Measurements from ENCODE around the gene KLF14.
"Not testable (repeated sequence)": the region's sequence is repeated elsewhere in the genome, so short reads cannot be mapped to it uniquely, and the experiment has no call there.

KLF14 gene

GRCh38 chr7:130733931-130734814, at the start of gene KLF14:
Gene KLF14 (minus strand): TSS chr7:130734207. CDS start chr7:130734033, 174 bp downstream.
- DNase-seq, result no peak
- intact Hi-C loops (cut with DNase I), result no loop called here

GRCh38 chr7:130781346-130781745, 47.3 kb upstream of the KLF14 start:
- intact Hi-C loops (cut with DNase I), result no loop called here
- DNase-seq, result no peak

- DNase-seq, result no peak
- intact Hi-C loops (cut with DNase I), result no loop called here
Measured at GRCh38 chr7:130777426-130777825, 43.4 kb upstream of the KLF14 start.

GRCh38 chr7:130772456-130772855, 38.4 kb upstream of the KLF14 start:
- DNase-seq; intact Hi-C loops (cut with DNase I): not testable (repeated sequence)

- DNase-seq, result no peak
- intact Hi-C loops (cut with DNase I), result no loop called here
Measured at GRCh38 chr7:130768854-130769253, 34.8 kb upstream of the KLF14 start.

- DNase-seq; intact Hi-C loops (cut with DNase I): not testable (repeated sequence)
Measured at GRCh38 chr7:130764569-130764968, 30.6 kb upstream of the KLF14 start.

- no peak for DNase-seq
- intact Hi-C loops (cut with DNase I), result loop anchor here (10.0 kb wide), 1 partner anchor 684 kb away; the partner anchor contains the start of gene KLHDC10
Measured at GRCh38 chr7:130758429-130759056, 24.5 kb upstream of the KLF14 start.

- no peak for DNase-seq
- intact Hi-C loops (cut with DNase I), result loop anchor here (10.0 kb wide), 1 partner anchor 682 kb away; the partner anchor contains the start of gene KLHDC10
Measured at GRCh38 chr7:130756316-130756715, 22.3 kb upstream of the KLF14 start.

GRCh38 chr7:130752424-130752823, 18.4 kb upstream of the KLF14 start:
- no peak for DNase-seq
- intact Hi-C loops (cut with DNase I), result loop anchor here (10.0 kb wide), 1 partner anchor 678 kb away; the partner anchor contains the start of gene KLHDC10

GRCh38 chr7:130750755-130751154, 16.7 kb upstream of the KLF14 start:
- DNase-seq, result no peak
- intact Hi-C loops (cut with DNase I), result loop anchor here (10.0 kb wide), 1 partner anchor 676 kb away; the partner anchor contains the start of gene KLHDC10

- intact Hi-C loops (cut with DNase I), result no loop called here
- DNase-seq, result no peak
Measured at GRCh38 chr7:130748531-130749389, 14.8 kb upstream of the KLF14 start.

GRCh38 chr7:130741331-130741995, 7.5 kb upstream of the KLF14 start:
- no peak for DNase-seq
- intact Hi-C loops (cut with DNase I), result no loop called here

GRCh38 chr7:130740606-130741005, 6.6 kb upstream of the KLF14 start:
- DNase-seq, result no peak
- intact Hi-C loops (cut with DNase I), result no loop called here

- DNase-seq, result no peak
- intact Hi-C loops (cut with DNase I), result no loop called here
Measured at GRCh38 chr7:130736298-130736900, 2.4 kb upstream of the KLF14 start.

- DNase-seq, result no peak
- intact Hi-C loops (cut with DNase I), result no loop called here
Measured at GRCh38 chr7:130734815-130735716, 1.1 kb upstream of the KLF14 start.

GRCh38 chr7:130732980-130733930, 752 bp downstream of the KLF14 start:
- intact Hi-C loops (cut with DNase I), result no loop called here
- DNase-seq, result no peak

GRCh38 chr7:130723784-130724183, 10.2 kb downstream of the KLF14 start:
- no peak for DNase-seq
- intact Hi-C loops (cut with DNase I), result loop anchor here (10.0 kb wide), 1 partner anchor 479 kb away; no protein-coding TSS in a partner anchor

All from posterior cingulate gyrus (tissue), 11 donors.